GM18519 (cell line): ENCODE data around the gene EXD3.
"Not testable (repeated sequence)": the region's sequence is repeated elsewhere in the genome, so short reads cannot be mapped to it uniquely, and the experiment has no call there.

Experiments used
- ATAC-seq: cut with Tn5 transposase; IDR thresholded peaks from one replicate; pipeline ENCODE4 v1.9.1; 2021; ENCODE audit warnings: mild to moderate bottlenecking, moderate library complexity; ENCODE audit not compliant: unreplicated experiment, low FRiP score

Gene EXD3

GRCh38 chr9:137412431-137412830 is 10.5 kb downstream of the EXD3 start:
- ATAC-seq: no peak

DNA sequence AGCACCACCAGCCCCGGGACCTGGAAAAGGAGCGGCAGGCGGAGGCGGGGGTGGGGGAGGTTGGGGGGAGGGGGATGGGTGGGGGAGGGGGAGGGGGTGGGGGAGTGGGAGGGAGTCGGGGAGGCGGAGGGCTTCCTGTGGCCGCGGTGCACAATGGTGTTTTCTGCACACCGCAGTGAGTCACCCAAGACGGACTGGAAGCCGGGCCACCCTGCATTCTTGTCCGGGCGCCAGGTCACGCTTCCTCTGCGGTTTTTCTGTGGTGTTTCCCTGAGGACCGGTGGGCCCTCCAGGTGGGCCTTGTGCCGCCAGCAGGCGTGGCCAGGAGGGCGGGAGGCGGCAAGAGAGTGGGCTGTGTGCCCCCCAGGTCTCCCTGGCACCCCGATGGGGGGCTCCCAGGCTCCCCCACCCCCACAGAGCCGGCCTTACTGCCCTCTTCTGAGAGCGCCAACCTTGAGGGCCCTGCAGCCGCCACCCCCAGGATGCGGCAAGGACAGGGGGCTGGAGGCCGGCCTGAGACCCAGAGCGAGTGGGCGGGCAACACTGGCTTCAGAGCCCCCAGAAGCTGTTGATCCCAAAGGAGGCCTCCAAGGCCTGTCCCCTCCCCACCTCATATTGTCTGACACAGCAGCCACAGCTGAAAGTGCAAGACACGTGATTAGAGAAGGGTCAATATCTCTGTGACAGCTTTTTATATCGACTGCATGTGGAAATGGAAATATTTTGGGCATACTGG is 11.1 kb downstream of the EXD3 start:
- ATAC-seq: no peak

DNA sequence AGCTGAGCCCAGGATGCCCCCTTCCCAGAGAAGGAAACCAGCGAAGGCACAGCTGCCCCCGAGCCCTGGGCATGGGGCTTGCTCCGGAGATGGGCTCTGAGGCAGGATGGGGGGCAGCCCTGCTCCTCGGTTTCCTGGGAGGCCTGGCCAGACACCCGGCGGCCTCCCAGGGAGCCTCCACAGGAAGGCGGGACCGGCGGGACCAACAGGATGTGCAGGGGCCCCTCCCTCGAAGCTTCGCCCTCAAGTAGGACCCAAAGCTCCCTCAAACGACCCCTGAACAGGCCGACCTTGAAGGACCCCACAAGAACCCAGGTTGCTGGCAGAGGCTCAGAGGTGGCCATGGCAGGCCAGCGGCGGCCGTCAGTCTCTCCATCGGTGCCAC is 11.7 kb downstream of the EXD3 start:
- no peak for ATAC-seq

- no peak for ATAC-seq
Measured at GRCh38 chr9:137410891-137411249, 12.1 kb downstream of the EXD3 start.

- ATAC-seq: not testable (repeated sequence)
Measured at GRCh38 chr9:137410236-137410890, 12.6 kb downstream of the EXD3 start.

GRCh38 chr9:137409515-137409914 is 13.4 kb downstream of the EXD3 start:
- no peak for ATAC-seq

DNA sequence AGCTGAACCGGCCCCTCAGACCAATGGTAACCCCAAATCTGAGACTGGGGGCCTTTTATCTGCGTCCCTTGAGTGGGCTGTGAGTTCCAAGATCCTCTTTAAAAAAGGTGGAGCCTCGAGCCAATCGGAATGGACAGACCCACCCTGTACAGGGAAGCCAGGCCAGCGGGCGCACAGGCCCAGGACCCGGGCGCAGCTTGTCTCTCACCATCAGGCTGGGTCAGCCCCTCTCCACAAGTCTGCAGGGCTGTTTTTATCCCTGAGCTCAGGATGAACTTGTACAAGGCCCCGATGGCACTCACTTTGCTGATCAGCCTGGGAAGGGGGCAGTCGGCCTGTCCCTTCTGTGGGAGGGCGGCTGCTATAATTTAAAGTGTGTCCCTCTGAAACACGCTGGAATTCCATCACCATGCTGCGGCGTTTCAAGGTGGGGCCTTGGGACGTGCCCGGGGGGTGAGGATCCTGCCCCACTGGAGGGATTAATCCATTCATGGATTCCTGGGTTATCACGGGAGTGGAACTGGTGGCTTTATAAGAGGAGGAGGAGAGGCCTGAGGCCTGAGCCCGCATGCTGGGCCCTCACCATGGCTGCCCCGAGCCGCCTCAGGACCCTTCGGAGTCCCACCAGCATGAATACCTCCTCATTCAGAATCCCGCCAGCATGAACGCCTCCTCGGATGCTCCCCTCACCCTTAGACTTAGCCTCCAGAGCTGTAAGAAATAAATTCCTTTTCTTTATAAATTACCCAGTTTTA is 14.1 kb downstream of the EXD3 start:
- no peak for ATAC-seq

GRCh38 chr9:137407590-137408300 is 15.2 kb downstream of the EXD3 start:
- ATAC-seq: no peak

DNA sequence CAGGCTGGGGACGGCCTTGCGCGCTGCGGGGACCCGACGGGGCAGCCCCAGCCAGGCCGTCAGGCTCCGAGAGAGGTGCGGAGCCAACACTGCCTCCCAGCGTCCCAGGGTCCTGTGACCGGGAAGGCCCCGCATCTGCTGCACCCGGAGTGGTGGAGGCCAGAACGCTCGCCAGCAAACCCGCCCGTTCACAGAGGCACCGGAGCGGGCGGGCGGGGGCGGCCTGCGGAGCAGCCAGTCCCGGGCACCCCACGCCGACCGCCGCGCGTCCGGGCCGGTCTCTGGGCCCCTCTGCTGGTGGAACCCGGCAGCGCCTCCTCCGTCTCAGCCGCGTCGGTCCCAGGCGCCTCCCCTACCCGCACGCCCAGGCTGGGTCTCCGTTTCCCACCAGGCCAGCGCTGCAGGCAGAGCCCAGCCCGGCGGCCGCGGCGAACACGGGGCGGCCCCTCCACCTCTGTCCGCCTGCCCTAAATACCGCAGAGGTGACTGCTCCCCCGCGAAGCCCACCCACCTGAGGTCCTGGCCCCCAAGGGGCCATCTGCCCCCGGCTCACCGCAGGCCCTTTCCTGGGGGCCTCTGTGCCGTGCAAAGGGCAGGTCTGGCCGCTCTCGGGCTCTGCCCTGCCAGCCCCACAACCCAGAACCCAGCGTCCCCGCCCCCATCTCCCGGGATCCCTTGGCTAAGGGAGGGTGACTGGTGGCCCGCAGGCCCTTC is 15.9 kb downstream of the EXD3 start:
- ATAC-seq: no peak

GRCh38 chr9:137406085-137406760 is 16.7 kb downstream of the EXD3 start:
- no peak for ATAC-seq

DNA sequence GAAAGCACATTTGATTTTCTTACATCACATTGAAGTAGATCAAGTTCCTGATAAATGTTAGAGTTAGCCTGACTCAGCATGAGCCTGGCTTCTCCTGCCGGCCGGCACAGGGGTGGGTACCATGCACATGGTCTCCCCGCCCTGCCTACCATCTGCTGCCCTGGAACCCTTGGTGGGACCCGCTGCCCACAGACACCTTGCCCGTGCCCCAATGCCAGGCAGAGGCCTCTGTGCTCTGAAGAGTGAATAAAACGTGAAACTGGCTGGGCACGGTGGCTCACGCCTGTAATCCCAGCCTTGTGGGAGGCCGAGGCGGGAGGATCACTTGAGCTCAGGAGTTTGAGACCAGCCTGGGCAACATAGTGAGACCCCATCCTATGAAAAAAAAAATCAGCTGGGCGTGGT is 17.3 kb downstream of the EXD3 start:
- ATAC-seq: no peak

DNA sequence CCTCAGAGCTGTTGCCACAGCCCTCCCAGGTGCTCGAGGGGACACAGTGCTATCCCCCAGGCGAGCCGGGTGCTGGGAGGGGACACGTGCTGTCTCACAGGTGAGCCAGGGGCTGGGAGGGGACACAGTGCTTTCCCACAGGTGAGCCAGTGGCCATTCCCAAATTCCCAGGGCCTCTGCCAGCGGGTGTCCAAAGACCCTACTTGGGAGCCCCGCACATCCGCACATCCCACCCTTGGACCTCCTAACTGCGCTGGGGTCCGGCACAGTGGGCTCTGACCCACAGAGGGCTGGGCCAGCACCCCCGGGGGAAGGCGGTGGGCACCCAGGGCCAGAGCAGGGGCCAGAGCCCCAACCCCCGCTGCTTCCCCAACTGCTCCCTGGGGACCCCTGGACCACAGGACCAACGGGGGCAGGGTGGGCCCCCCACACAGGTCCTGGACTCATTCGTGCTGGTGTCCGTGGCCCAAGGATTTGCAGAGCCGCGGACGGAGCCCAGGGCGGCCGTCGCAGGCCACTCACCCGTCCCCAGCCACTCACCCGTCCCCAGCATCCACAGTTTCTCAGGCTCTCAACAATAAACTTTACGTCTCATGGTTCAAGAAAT is 17.9 kb downstream of the EXD3 start:
- no peak for ATAC-seq

GRCh38 chr9:137403269-137403668 is 19.7 kb downstream of the EXD3 start:
- no peak for ATAC-seq

- no peak for ATAC-seq
Measured at GRCh38 chr9:137402746-137403145, 20.2 kb downstream of the EXD3 start.

DNA sequence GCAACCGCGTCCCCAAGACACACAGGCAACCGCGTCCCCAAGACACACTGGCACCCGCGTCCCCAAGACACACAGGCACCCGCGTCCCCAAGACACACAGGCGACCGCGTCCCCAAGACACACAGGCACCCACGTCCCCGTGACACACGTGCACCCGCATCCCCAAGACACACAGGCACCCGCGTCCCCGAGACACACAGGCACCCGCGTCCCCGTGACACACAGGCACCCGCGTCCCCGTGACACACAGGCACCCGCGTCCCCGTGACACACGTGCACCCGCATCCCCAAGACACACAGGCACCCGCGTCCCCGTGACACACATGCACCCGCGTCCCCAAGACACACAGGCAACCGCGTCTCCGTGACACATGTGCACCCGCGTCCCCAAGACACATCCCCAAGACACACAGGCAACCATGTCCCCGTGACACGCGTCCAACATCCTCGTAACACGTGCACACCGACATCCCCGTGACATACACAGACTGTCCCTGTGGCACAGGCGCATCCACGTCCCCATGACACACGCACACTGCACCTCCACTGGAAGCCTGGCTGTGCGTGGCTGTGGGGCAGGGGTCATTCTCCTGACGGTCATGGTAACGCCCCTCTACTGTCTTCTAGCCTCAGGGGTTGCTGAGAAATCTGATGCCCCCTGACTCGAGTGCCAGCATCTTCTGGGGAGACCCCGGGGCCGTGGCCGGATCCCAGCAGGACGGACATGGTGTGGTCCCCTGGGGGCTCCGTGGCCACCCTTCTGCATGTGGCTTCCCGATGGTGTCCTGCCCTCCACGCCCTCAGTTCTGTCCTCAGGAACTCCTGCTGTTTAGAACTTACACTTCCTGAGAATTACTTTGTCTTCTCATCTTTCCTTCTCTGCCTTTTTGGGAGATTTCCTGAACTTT is 24.1 kb downstream of the EXD3 start:
- ATAC-seq: no peak

DNA sequence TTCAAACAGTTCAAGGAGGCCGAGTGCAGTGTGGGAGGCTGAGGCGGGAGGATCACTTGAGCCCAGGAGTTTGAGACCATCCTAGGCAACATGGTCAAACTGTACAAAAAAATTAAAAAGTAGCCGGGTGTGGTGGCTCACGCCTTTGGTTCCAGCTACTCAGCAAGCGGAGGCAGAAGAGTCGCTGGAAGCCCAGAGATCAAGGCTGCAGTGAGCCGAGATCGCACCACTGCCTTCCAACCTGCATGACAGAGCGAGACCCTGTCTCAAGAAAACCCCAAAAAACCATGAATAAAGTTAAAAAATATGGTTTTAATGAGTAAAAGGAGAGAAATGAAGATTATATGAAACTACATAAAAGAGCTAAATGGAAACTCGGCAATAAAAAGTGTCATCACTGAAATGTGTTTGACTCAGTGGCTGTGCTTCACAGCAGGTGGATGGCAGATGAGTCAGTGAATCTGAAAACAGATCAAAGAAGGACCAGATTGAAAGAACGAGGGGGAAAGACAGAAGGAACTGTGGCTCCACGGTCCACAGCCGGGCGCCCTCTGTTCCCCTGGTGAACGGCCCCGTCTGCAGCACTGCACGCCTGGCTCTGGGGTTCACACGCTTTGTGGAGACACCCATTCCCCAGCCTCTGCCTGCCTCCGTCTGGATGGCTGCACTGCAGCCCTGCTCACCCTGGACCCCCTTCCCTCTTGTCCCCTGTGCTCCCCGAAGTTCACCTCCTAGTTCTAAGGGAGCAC is 25.1 kb downstream of the EXD3 start:
- no peak for ATAC-seq

DNA sequence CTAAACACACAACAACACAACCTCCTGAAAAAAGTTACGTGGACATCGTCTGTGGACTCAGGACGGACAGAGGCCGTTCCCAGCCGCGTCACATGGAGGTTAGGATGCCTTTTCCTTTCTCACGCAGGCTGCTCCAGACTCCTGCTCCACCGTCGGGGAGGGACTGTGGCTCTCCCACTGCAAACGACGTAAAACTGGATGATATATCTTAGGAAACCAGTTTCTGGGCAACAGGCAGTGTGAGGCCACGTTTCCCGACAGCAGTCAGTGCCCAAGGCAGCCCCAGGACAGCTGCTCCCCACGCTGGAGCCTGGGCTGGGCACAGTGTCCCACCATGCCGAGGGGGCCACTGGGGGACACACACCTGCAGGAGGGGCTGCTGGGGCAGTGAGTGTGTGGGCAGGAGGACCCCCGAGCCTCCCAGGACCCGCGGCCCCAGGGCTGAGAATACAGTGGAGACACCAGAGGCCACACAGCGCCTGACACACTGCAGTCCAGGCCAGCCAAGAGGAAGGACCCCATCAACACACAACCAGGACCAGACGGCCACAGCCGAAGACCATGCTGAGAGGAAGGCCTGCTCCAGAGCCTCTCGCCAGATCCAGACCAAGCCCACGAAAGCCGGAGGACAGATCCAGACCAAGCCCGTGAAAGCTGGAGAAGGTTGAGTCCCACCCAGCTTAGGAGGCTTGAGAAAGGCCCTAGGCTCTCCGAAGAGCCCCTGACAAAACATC is 26.2 kb downstream of the EXD3 start:
- ATAC-seq: no peak
